D721Med (cell line): ENCODE data around the gene KCNB1.

Experiments used
- DNase-seq: peaks from one replicate; pipeline ENCODE4 v3.0.0; 2011; ENCODE audit warnings: low spot score; ENCODE audit not compliant: insufficient read length
- FAIRE-seq: peaks from 2 replicates; lab custom pipeline; 2011; peaks lifted over from hg19 to GRCh38; lab: Jason Lieb, UNC
- TF ChIP-seq, protein P1 (sequence below): IDR thresholded peaks from 2 replicates; pipeline ENCODE4 v1.5.1; 2012; ENCODE audit warnings: mild to moderate bottlenecking, control low read depth; ENCODE audit not compliant: insufficient read depth; ENCODE audit errors: missing control alignments

Gene KCNB1

GRCh38 chr20:49481116-49481515 lies 1.4 kb downstream of the KCNB1 start:
- no peak for DNase-seq
- FAIRE-seq = no peak
- TF ChIP-seq, protein P1, sequence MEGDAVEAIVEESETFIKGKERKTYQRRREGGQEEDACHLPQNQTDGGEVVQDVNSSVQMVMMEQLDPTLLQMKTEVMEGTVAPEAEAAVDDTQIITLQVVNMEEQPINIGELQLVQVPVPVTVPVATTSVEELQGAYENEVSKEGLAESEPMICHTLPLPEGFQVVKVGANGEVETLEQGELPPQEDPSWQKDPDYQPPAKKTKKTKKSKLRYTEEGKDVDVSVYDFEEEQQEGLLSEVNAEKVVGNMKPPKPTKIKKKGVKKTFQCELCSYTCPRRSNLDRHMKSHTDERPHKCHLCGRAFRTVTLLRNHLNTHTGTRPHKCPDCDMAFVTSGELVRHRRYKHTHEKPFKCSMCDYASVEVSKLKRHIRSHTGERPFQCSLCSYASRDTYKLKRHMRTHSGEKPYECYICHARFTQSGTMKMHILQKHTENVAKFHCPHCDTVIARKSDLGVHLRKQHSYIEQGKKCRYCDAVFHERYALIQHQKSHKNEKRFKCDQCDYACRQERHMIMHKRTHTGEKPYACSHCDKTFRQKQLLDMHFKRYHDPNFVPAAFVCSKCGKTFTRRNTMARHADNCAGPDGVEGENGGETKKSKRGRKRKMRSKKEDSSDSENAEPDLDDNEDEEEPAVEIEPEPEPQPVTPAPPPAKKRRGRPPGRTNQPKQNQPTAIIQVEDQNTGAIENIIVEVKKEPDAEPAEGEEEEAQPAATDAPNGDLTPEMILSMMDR = no peak

DNA sequence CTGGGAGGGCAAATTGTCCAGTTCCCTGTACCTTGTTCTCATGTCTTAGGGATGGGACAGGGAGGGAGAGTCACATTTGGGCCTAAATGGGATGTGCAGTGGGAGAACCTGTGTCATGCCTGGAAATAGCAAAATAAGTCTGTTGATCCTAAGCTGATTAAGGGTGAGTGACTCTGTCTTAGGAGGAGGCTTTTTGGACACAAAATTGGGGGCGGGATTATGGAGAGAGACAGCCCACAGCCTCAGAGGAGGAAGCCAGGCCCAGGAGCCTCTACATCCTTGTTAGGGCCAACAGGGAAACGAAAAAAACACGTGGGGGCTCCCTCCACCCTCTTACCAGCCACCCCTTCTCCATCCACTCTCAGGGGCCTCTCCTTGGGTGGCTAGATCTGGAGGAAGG lies 2.2 kb downstream of the KCNB1 start:
- TF ChIP-seq, protein P1 = no peak
- peak; percentile 78 for DNase-seq
- FAIRE-seq = peak; percentile 80

DNA sequence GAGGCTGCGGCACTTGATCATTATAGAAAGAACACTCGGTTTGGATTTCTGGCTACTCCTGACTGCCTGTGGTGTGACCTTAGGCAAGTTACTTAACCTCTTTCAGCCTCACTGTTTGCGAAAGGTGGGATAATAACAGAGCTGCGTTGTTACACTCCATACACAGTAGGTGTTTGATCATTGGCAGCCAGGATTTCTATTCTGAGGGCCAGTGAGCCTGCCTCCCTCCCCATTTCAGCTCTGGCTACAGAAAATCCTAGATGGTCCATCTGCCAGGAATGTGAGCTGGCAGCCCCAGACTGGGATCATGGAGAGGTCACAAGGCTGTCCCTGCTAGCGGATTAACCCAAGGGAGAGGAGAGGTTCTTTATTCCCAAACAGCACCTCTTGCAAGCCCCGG lies 2.7 kb downstream of the KCNB1 start:
- peak; percentile 45 for DNase-seq
- TF ChIP-seq, protein P1 = no peak
- FAIRE-seq = peak; percentile 51

DNA sequence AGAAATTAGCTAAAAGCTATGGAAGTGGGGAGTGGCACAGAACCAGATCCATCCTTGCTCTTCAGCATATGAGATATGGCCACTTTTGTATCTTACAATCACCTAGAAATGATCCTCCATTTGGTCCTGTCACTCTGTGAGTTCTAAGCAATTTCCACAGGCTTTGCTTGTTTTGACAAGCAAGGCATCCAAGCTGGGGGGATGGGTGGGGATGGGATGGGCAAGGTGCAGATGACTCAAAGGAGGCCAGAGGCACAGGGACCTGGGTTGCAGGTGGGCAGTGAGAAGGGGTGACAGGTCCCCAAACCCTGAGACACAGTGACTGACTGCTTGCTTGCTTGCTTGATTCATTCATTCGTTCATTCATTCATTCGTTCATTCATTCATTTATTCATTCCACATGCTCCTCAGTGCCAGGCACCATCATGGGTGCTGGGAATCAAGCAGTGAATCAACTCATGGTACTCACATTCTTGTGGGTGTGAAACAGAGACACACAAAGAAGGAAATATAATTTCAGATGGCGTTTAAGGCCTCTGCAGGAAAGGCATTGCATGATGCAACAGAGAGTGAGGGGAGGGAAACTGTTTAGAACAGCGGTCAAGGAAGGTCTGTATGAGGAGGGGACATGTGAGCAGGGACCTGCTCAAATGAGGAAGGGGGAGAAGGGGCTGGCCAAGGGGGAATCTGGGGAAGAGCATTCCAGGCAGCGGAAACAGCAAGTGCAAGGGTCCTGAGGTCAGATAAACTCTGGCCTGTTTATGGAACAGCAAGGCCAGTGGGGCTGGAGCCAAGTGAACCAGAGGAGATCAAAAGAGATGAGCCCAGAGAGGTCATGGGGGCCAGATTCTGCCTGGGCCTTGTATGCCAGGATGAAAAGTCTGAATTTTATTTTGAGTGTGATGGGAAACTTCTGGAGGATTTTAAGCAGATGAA lies 3.4 kb downstream of the KCNB1 start:
- FAIRE-seq (no peak), DNase-seq (no peak)
- TF ChIP-seq, protein P1 = no peak

GRCh38 chr20:49478266-49478665 lies 4.2 kb downstream of the KCNB1 start:
- FAIRE-seq = no peak
- TF ChIP-seq, protein P1 = no peak
- DNase-seq = no peak

DNA sequence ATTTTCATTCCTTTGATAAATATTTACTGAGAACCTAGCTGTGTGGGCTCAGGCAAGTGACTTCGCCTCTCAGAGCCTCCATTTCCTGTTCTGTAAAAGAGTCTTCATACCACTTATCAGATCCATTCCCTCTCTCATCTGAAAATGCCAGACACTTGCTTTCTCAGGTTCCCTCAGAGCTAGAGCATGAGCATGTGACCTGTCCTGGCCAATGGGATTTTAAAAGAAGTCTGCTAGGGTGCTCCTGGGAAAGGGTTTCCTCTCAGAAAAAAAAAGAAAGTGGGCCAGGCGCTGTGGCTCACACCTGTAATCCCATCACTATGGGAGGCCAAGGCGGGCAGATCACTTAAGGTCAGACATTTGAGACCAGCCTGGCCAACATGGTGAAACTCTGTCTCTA lies 5.3 kb downstream of the KCNB1 start:
- DNase-seq = no peak
- TF ChIP-seq, protein P1 = no peak
- no peak for FAIRE-seq

DNA sequence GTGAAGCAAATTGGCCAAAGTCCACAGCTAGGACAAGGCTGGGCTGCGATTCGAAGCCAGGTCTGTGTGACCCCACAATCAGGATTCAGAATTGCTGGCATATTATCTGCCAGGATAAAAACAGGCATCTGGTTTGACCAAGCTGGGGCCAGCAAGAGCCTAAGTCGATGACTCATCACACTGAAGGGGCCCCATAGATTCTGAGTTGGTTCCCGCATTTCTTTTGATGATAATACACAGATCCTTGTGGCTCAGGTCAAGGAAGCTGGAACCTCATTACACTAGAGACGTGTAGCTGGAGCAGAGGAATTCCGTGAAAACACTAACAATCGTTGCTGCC lies 6.5 kb downstream of the KCNB1 start:
- FAIRE-seq (peak; percentile 35), DNase-seq (no peak)
- TF ChIP-seq, protein P1 = no peak
